GM12878 (cell line): ENCODE results near the gene CILP2. TPM values are rescaled to one million over a fixed set of nuclear protein-coding genes. Genes with fewer than 3 reads are reported as not detected.
A peak's percentile ranks its signal among the peaks of the same experiment; 100 is the strongest.

Experiments
- ATAC-seq: fragments of 200-7000 bp; cut with Tn5 transposase; 3 replicates; pipeline ENCODE4 v1.9.1; 2020; ENCODE audit warnings: mild to moderate bottlenecking, moderate library complexity
- Bru-seq: library from RNA; stranded (reverse); fragments of 400-500 nt; gene quantifications from one replicate; lab custom pipeline; 2021; lab: Mats Ljungman, UMichigan
- BruChase-seq, 2 experiments: library from RNA; stranded (reverse); fragments of 400-500 nt; gene quantifications; one replicate each; lab custom pipeline; 2021; lab: Mats Ljungman, UMichigan
- BruUV-seq: library from RNA; stranded (reverse); fragments of 400-500 nt; replicated peaks from 2 replicates; lab custom pipeline; 2021; lab: Mats Ljungman, UMichigan
- CTCF ChIA-PET: fragments of 300-600 bp; sonication (Branson Sonifier 250); formaldehyde crosslinking; extraction: SDS; loops from one replicate; lab custom pipeline; 2021; ENCODE audit warnings: inconsistent platforms; lab: Yijun Ruan, JAX
- POLR2A ChIA-PET: fragments of 350-600 bp; formaldehyde crosslinking; extraction: SDS; loops from one replicate; lab custom pipeline; 2021; ENCODE audit warnings: inconsistent platforms; lab: Charles Lee
- RAD21 ChIA-PET: fragments of 300-600 bp; sonication (Branson Sonifier 250); formaldehyde crosslinking; loops from one replicate; lab custom pipeline; 2023; ENCODE audit warnings: antibody characterized with exemption; ENCODE audit not compliant: unreplicated experiment; lab: Charles Lee
- SMC1A ChIA-PET: fragments of 300-600 bp; sonication (Branson Sonifier 250); formaldehyde crosslinking; loops from one replicate; lab custom pipeline; 2023; ENCODE audit not compliant: unreplicated experiment, uncharacterized antibody; lab: Charles Lee
- DNase-seq: peaks from one replicate; pipeline ENCODE4 v3.0.0-alpha.2; 2011; ENCODE audit warnings: low read depth, low spot score
- FAIRE-seq: peaks from 3 replicates; lab custom pipeline; 2011; peaks lifted over from hg19 to GRCh38; lab: Jason Lieb, UNC
- H2AFZ ChIP-seq: 2 replicates; pipeline ENCODE4 v1.6.0; 2011; ENCODE audit warnings: low read depth, low read length, control low read depth; ENCODE audit not compliant: control insufficient read depth
- H3K27ac ChIP-seq: 2 replicates; pipeline ENCODE4 v1.5.1; 2011; ENCODE audit warnings: control low read depth; ENCODE audit not compliant: control insufficient read depth, insufficient read depth
- H3K27me3 ChIP-seq, 2 experiments: replicated peaks in 1 of 2; 2 replicates each; pipeline versions ENCODE4 v1.6.0 to v1.6.1; 2011; ENCODE audit warnings: low read length in 1 of 2; ENCODE audit not compliant: control insufficient read depth in 2 of 2, insufficient read depth in 2 of 2
- H3K36me3 ChIP-seq, 2 experiments: 2 replicates each; pipeline ENCODE4 v1.5.1; 2011; ENCODE audit warnings: low read length in 1 of 2; ENCODE audit not compliant: control insufficient read depth in 2 of 2, insufficient read depth in 2 of 2
- H3K4me1 ChIP-seq: 2 replicates; pipeline ENCODE4 v1.6.1; 2011; ENCODE audit warnings: mild to moderate bottlenecking, low read length, moderate library complexity, mixed read lengths; ENCODE audit not compliant: control insufficient read depth, insufficient read depth
- H3K4me2 ChIP-seq: 2 replicates; pipeline ENCODE4 v1.6.0; 2011; ENCODE audit warnings: control low read depth; ENCODE audit not compliant: control insufficient read depth, insufficient read depth
- H3K4me3 ChIP-seq: fragments of 200-600 bp; sonication (generic); 2 replicates; pipeline ENCODE4 v1.5.1; 2016
- H3K79me2 ChIP-seq: 2 replicates; pipeline ENCODE4 v1.6.0; 2011; ENCODE audit warnings: low read length; ENCODE audit not compliant: control insufficient read depth, insufficient read depth
- H3K9ac ChIP-seq: 2 replicates; pipeline ENCODE4 v1.8.0; 2011; ENCODE audit warnings: low read length, control low read depth, mixed read lengths; ENCODE audit not compliant: control insufficient read depth, insufficient read depth
- H3K9me3 ChIP-seq: replicated peaks from 3 replicates; pipeline ENCODE4 v1.5.1; 2011; ENCODE audit warnings: mild to moderate bottlenecking, low read length; ENCODE audit not compliant: control insufficient read depth, insufficient read depth
- H4K20me1 ChIP-seq: 2 replicates; pipeline ENCODE4 v1.6.0; 2011; ENCODE audit not compliant: control insufficient read depth, insufficient read depth
- EGR1 ChIP-seq, 2 experiments: IDR thresholded peaks; 1 replicate in 1 of 2; 2 replicates in 1 of 2; pipeline ENCODE4 v1.6.1; 2011 to 2012; ENCODE audit warnings: low read depth in 2 of 2, low read length in 2 of 2, borderline replicate concordance in 1 of 2, mild to moderate bottlenecking in 1 of 2, moderate library complexity in 1 of 2
- NFXL1 ChIP-seq: fragments of 450-650 bp; IDR thresholded peaks from 2 replicates; pipeline ENCODE4 v1.6.1; 2017; ENCODE audit warnings: antibody characterized with exemption, mild to moderate bottlenecking, borderline replicate concordance
- RUNX3 ChIP-seq: IDR thresholded peaks from 2 replicates; pipeline ENCODE4 v1.6.1; 2012; ENCODE audit warnings: low read length, inconsistent platforms
- STAT3 ChIP-seq: IDR thresholded peaks from 2 replicates; pipeline ENCODE4 v1.6.1; 2011; ENCODE audit warnings: low read depth, low read length, improper control_type of control experiment
- WGBS: methylation state at CpG from one replicate; pipeline ENCODE4 v1.1.6; 2016; ENCODE audit warnings: low lambda C conversion rate; ENCODE audit not compliant: insufficient replicate concordance, insufficient coverage; ENCODE audit errors: missing lambda C conversion rate; 5-methylcytosine and 5-hydroxymethylcytosine counted together
- in situ Hi-C: fragments of 300-500 bp; cut with MboI; formaldehyde crosslinking; loops from 9 replicates; pipeline ENCODE4 v1.14.3; 2018; ENCODE audit warnings: mixed read lengths
- intact Hi-C: fragments of 100-400 bp; cut with micrococcal nuclease; formaldehyde crosslinking; loops from one replicate; pipeline ENCODE4 v1.14.2; 2022; ENCODE audit not compliant: unreplicated experiment
- long read RNA-seq, 2 experiments: library from polyadenylated mRNA; unstranded; transcript quantifications; one replicate each; pipeline ENCODE4 v2.0.0, GENCODE V29; 2019 to 2020
- polyA minus RNA-seq, 3 experiments: library from RNA; depleted of rRNA, polyadenylated mRNA; stranded (reverse); fragments of >200 nt; gene quantifications; 2 replicates each; pipeline ENCODE4 v1.2.3, GENCODE V29; 2011
- polyA plus RNA-seq, 11 experiments: library from polyadenylated mRNA; depleted of rRNA in 4 of 11; unstranded in 6 of 11; stranded (reverse) in 5 of 11; fragments of >200 nt; fragmentation: Nextera tagmentation in 4 of 11; fragmentation: Illumina TruSeq in 1 of 11; extraction: Ambion mirVana in 4 of 11; extraction: Trizol in 1 of 11; gene quantifications; 1 replicate in 1 of 11; 2 replicates in 10 of 11; pipeline versions ENCODE4 v1.2.1 to v1.2.3, GENCODE V29; 2011 to 2016; ENCODE audit warnings: inconsistent platforms in 2 of 11, missing spikeins in 2 of 11, low read depth in 1 of 11
- total RNA-seq, 4 experiments: library from RNA; depleted of rRNA in 3 of 4; stranded (reverse); fragments of >200 nt in 3 of 4; fragmentation: Illumina TruSeq in 1 of 4; extraction: Trizol in 1 of 4; gene quantifications; 2 replicates each; pipeline versions ENCODE4 v1.2.1 to v1.2.3, GENCODE V29; 2013 to 2021
- TF ChIP-seq, protein P1 (sequence below): IDR thresholded peaks from 2 replicates; pipeline ENCODE4 v1.6.1; 2011; ENCODE audit warnings: borderline replicate concordance, low read depth, mild to moderate bottlenecking, moderate library complexity, low read length; ENCODE audit not compliant: insufficient read depth, poor library complexity, severe bottlenecking

CILP2 gene, protein sequence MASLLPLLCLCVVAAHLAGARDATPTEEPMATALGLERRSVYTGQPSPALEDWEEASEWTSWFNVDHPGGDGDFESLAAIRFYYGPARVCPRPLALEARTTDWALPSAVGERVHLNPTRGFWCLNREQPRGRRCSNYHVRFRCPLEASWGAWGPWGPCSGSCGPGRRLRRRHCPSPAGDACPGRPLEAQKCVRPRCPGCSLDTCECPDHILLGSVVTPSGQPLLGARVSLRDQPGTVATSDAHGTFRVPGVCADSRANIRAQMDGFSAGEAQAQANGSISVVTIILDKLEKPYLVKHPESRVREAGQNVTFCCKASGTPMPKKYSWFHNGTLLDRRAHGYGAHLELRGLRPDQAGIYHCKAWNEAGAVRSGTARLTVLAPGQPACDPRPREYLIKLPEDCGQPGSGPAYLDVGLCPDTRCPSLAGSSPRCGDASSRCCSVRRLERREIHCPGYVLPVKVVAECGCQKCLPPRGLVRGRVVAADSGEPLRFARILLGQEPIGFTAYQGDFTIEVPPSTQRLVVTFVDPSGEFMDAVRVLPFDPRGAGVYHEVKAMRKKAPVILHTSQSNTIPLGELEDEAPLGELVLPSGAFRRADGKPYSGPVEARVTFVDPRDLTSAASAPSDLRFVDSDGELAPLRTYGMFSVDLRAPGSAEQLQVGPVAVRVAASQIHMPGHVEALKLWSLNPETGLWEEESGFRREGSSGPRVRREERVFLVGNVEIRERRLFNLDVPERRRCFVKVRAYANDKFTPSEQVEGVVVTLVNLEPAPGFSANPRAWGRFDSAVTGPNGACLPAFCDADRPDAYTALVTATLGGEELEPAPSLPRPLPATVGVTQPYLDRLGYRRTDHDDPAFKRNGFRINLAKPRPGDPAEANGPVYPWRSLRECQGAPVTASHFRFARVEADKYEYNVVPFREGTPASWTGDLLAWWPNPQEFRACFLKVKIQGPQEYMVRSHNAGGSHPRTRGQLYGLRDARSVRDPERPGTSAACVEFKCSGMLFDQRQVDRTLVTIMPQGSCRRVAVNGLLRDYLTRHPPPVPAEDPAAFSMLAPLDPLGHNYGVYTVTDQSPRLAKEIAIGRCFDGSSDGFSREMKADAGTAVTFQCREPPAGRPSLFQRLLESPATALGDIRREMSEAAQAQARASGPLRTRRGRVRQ
- total RNA-seq (2013; cell fraction: nucleolus; rRNA removed): 0.34 and 0.77 TPM in 2 replicates
- total RNA-seq (2014; rRNA removed) (0.06 TPM in 1 of 2 replicates, not detected in the other), total RNA-seq (2014; rRNA removed; fragmentation: Illumina TruSeq; extraction: Trizol) (not detected in 2 replicates), total RNA-seq (2021) (0.05 TPM in 1 of 2 replicates, not detected in the other), polyA plus RNA-seq (2011; rRNA removed) (not detected in 2 replicates), polyA plus RNA-seq (2014; fragmentation: Illumina TruSeq; extraction: Trizol) (not detected in 2 replicates), polyA plus RNA-seq (2014; fragmentation: Nextera tagmentation; extraction: Ambion mirVana) (not detected), polyA plus RNA-seq (2014; rRNA removed) (0.08 TPM in 1 of 2 replicates, not detected in the other), polyA plus RNA-seq (2016; fragmentation: Nextera tagmentation; extraction: Ambion mirVana) (under 1 TPM in 1 of 2 experiments, not detected in 1; 0.05 TPM), polyA minus RNA-seq (2011; rRNA and poly(A)+ RNA removed) (not detected in 2 replicates), Bru-seq, nascent RNA (percentile 23 among the genes with signal in this experiment), BruChase-seq, experiment 1, labeled RNA remaining after a 6-hour chase (percentile 18 among the genes with signal in this experiment), BruChase-seq, experiment 2, labeled RNA remaining after a 2-hour chase (percentile 27 among the genes with signal in this experiment)
- not detected for polyA plus RNA-seq (2011; ENCODE audit: low read depth)
- polyA plus RNA-seq (2011; cell fraction: cytosol; rRNA removed): 0.05 TPM in 1 of 2 replicates, not detected in the other
- 0.12 and 0.16 TPM in 2 replicates for polyA plus RNA-seq (2011; cell fraction: nucleus; rRNA removed)
- polyA plus RNA-seq (2012): 0.11 and 0.12 TPM in 2 replicates
- polyA minus RNA-seq (2011; cell fraction: cytosol; rRNA and poly(A)+ RNA removed): not detected in 2 replicates
- polyA minus RNA-seq (2011; cell fraction: nucleus; rRNA and poly(A)+ RNA removed): not detected in 2 replicates
- long read RNA-seq, experiment 1: 0 reads
- long read RNA-seq, experiment 2: 0 reads

DNA sequence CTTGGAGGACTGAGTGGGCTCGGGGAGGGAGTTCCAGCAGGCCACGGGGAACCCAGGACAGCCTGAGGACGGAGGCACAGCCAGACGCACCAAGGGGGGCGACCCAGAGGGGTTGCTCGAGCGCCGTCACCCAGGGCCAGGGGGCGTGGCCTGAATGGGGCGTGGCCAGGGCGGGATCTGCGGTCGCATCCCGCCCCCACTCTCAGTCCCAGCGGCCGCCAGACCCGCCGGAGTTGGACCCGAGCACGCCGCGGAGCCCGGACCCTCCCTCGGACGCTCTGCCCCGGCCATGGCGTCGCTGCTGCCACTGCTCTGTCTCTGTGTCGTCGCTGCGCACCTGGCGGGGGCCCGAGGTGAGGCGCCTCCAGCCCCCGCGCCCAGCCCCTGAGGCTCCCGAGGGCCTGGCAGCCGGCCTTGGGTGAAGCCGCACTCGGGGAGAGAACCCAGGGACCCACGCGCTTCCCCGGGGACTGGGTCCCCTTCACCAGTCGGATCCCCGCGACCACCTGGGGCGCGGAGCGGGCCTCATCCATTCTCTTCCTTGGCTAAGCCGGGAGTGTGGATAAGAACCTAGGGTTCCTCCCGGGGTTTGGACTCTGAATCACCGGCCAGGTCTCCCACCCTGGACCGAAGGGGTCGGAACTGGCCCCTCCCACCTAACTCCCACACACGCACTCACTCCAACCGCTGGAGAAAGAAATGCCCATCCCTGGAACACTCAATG is at the start of gene CILP2:
Gene CILP2 (plus strand): TSS at position 205 of the 724 bp plus-strand sequence. CDS start 85 bp downstream, at position 290.
- RAD21 ChIA-PET: no interaction called here
- no peak within 1 kb of the TSS for H3K4me3 ChIP-seq
- peak within 1 kb of the TSS; percentile 25; the same call in 1 of the 2 replicates for H3K4me2 ChIP-seq
- no peak within 1 kb of the TSS for H2AFZ ChIP-seq
- H4K20me1 ChIP-seq: no peaks in the 10 kb centered on the region
- BruUV-seq: no TSS peak
- SMC1A ChIA-PET: no interaction called here
- CTCF ChIA-PET: interaction anchor here (1.0 to 1.7 kb wide), 2 partner anchors 16 to 106 kb away, joined by 3 to 5 read pairs; no protein-coding TSS in a partner anchor
- peaks cover 3% of the 10 kb centered on the region for H3K4me1 ChIP-seq
- no peaks in the 10 kb centered on the region; the same call in 2 of the 3 replicates for H3K9me3 ChIP-seq
- no peaks in the 10 kb centered on the region for H3K79me2 ChIP-seq
- DNase-seq (no peak), FAIRE-seq (no peak), ATAC-seq (peak; percentile 13; the same call in 2 of the 3 replicates)
- intact Hi-C loops (no loop called here), in situ Hi-C loops (loop anchor here (25.0 kb wide), 4 partner anchors 874 to 1499 kb away; partner anchors contain the start of genes ZNF66 and ZNF737)
- no peak within 1 kb of the TSS for H3K9ac ChIP-seq
- WGBS: 7% methylated on average over 36 of the region's 56 CpGs
- TF ChIP-seq NFXL1 (no peak), STAT3 (no peak), EGR1 (IDR thresholded peaks at IDR 0.05; ENCODE audit: borderline replicate concordance in 1 of 2, low read depth in 2 of 2, low read length in 2 of 2) (no peak), RUNX3 (peak; percentile 35)
- TF ChIP-seq, protein P1, sequence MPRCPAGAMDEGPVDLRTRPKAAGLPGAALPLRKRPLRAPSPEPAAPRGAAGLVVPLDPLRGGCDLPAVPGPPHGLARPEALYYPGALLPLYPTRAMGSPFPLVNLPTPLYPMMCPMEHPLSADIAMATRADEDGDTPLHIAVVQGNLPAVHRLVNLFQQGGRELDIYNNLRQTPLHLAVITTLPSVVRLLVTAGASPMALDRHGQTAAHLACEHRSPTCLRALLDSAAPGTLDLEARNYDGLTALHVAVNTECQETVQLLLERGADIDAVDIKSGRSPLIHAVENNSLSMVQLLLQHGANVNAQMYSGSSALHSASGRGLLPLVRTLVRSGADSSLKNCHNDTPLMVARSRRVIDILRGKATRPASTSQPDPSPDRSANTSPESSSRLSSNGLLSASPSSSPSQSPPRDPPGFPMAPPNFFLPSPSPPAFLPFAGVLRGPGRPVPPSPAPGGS: peak; percentile 28
- POLR2A ChIA-PET: no interaction called here
- H3K36me3 ChIP-seq: no peaks in the 10 kb centered on the region
- H3K27ac ChIP-seq: no peak within 1 kb of the TSS
- peaks cover 0 to 3% of the 10 kb centered on the region in 2 experiments; a peak in 1 of 4 replicates for H3K27me3 ChIP-seq
